ENCODE results near the gene HS3ST5. TPM values are rescaled to one million over a fixed set of nuclear protein-coding genes. Genes with fewer than 3 reads are reported as not detected.

The HS3ST5 gene
- total RNA-seq: not detected in 2 replicates

GRCh38 chr6:114342826-114343781 is at the start of gene HS3ST5:
TSS of gene HS3ST5 (minus strand) at chr6:114343023. CDS start at chr6:114062845, 280,178 bp downstream.
- Mint-ChIP-seq H3K4me3 (peak within 1 kb of the TSS; percentile 17), H3K9me3 (no peaks in the 10 kb centered on the region), H3K27ac (no peak within 1 kb of the TSS), H3K36me3 (ENCODE audit: low read depth) (no peaks in the 10 kb centered on the region), H3K27me3 (peaks cover 29% of the 10 kb centered on the region), H3K4me1 (peaks cover 8% of the 10 kb centered on the region)
- intact Hi-C loops (cut with micrococcal nuclease): no loop called here
- no peak for TF ChIP-seq CTCF (IDR thresholded peaks at IDR 0.05)
- POLR2A ChIA-PET: no interaction called here
- DNase-seq: no peak
- ATAC-seq (ENCODE audit: low read depth): no peak
- CTCF ChIA-PET: no interaction called here

DNA sequence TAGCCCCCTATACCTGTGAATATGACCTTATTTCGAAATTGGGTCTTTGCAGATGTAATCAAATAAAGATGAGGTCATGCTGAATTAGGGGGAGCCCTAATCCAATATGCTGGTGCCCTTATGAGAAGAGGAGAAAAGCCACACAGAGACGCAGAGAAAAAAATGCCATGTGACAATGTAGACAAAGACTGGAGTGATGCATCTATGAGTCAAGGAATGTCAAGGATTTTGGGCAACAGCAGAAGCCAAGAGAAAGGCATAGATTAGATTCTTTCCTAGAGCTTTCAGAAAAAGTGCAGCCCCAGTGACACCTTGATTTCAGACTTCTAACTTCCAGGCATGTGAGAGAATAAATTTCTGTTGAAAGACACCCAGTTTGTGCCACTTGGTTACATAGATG is 47.4 kb upstream of the HS3ST5 start:
- H3K36me3 Mint-ChIP-seq (ENCODE audit: low read depth): no peaks in the 10 kb centered on the region

DNA sequence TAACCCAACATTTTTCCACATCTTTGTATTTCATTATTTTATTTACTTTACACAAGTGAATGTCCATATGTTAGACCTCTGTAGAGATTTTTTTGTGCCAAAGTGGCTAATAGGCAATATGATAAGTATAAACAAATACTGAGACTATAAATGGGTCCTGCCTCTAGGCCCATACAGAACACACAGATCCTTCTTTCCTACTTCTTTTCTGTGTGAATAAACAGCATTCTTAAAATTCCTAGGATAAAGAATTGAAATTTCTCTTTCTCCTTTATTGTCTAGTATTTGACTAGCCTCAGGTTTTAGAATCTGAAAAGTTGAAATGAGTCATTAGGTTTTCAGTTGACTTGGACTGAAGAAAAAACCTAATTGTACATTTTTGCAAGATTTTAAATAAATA is 46.3 kb upstream of the HS3ST5 start:
- Mint-ChIP-seq H3K27me3 (no peaks in the 10 kb centered on the region), H3K4me3 (no peak overlapping the region), H3K9me3 (no peaks in the 10 kb centered on the region), H3K27ac (no peak overlapping the region), H3K36me3 (ENCODE audit: low read depth) (no peaks in the 10 kb centered on the region), H3K4me1 (no peaks in the 10 kb centered on the region)
- ChIA-PET POLR2A (no interaction called here), CTCF (no interaction called here)
- no peak for ATAC-seq (ENCODE audit: low read depth)
- no peak for TF ChIP-seq CTCF (IDR thresholded peaks at IDR 0.05)
- intact Hi-C loops (cut with micrococcal nuclease): no loop called here
- DNase-seq: no peak

More for the DNA sequence above, 47.4 kb upstream of the HS3ST5 start:
- Mint-ChIP-seq H3K4me3 (no peak overlapping the region), H3K27ac (no peak overlapping the region), H3K9me3 (no peaks in the 10 kb centered on the region), H3K27me3 (no peaks in the 10 kb centered on the region), H3K4me1 (no peaks in the 10 kb centered on the region)
- ATAC-seq (ENCODE audit: low read depth) (no peak), DNase-seq (no peak)
- POLR2A ChIA-PET: no interaction called here
- no peak for TF ChIP-seq CTCF (IDR thresholded peaks at IDR 0.05)
- CTCF ChIA-PET: no interaction called here
- intact Hi-C loops (cut with micrococcal nuclease): no loop called here

- Mint-ChIP-seq H3K36me3 (ENCODE audit: low read depth) (no peaks in the 10 kb centered on the region), H3K4me3 (no peak overlapping the region), H3K27me3 (no peaks in the 10 kb centered on the region), H3K9me3 (no peaks in the 10 kb centered on the region), H3K4me1 (no peaks in the 10 kb centered on the region), H3K27ac (no peak overlapping the region)
- ChIA-PET CTCF (no interaction called here), POLR2A (no interaction called here)
- intact Hi-C loops (cut with micrococcal nuclease): no loop called here
- DNase-seq (no peak), ATAC-seq (ENCODE audit: low read depth) (no peak)
- no peak for TF ChIP-seq CTCF (IDR thresholded peaks at IDR 0.05)
Measured at GRCh38 chr6:114382406-114382805, 39.6 kb upstream of the HS3ST5 start.

DNA sequence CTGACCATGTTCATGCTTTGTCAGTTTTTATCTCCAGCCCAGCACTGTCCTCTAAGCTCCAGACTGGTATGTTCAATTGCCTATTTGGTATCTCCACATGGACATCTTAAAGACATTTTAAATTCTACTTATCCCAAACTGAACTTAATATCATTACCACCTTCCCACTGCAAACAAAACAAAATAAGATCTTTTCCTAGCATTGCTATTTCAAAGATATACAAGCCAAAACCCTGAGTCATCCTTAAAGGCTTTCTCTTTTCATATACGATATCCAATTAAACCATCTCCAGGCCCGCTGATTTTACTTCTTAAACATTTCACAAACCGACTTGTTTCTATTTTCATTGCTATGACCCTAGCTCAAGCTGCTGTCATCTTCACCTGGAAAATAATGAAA is 35.1 kb upstream of the HS3ST5 start:
- H3K36me3 Mint-ChIP-seq (ENCODE audit: low read depth): no peaks in the 10 kb centered on the region
- no peaks in the 10 kb centered on the region for H3K27me3 Mint-ChIP-seq
- no peak overlapping the region for H3K27ac Mint-ChIP-seq
- ATAC-seq (ENCODE audit: low read depth) (no peak), DNase-seq (no peak)
- CTCF ChIA-PET: no interaction called here
- H3K4me1 Mint-ChIP-seq: no peaks in the 10 kb centered on the region
- no peak overlapping the region for H3K4me3 Mint-ChIP-seq
- intact Hi-C loops (cut with micrococcal nuclease): no loop called here
- H3K9me3 Mint-ChIP-seq: no peaks in the 10 kb centered on the region
- POLR2A ChIA-PET: no interaction called here
- no peak for TF ChIP-seq CTCF (IDR thresholded peaks at IDR 0.05)
